Osteocyte (in vitro differentiated cells): ENCODE results near the gene HECTD3. TPM values are rescaled to one million over a fixed set of nuclear protein-coding genes. Genes with fewer than 3 reads are reported as not detected.

Experiments used
- total RNA-seq: library from RNA; stranded (reverse); gene quantifications from 2 replicates; pipeline ENCODE4 v1.2.1, GENCODE V29; 2021

HECTD3 gene
- total RNA-seq, 1 donor from 2014 or later, result 49.4 TPM

Other genes starting within 250 kb of the HECTD3 start
- 1,690 and 1,756 TPM in 2 replicates for gene RPS8, start 235.8 kb downstream of the HECTD3 start, total RNA-seq
- 0.18 and 0.48 TPM in 2 replicates for gene BEST4, start 223.2 kb downstream of the HECTD3 start, total RNA-seq
- 43.8 and 57.1 TPM in 2 replicates for gene PLK3, start 210.9 kb downstream of the HECTD3 start, total RNA-seq
- gene DYNLT4, start 204.0 kb downstream of the HECTD3 start, total RNA-seq, result 0.48 TPM in 1 of 2 replicates, not detected in the other
- 39.1 and 51.2 TPM in 2 replicates for gene BTBD19, start 202.8 kb downstream of the HECTD3 start, total RNA-seq
- 1.4 TPM in 2 replicates for gene PTCH2, start 168.1 kb downstream of the HECTD3 start, total RNA-seq
- gene EIF2B3, start 24.7 kb downstream of the HECTD3 start, total RNA-seq, result 29.8 and 30.2 TPM in 2 replicates
- gene UROD, start 930 bp upstream of the HECTD3 start, total RNA-seq, result 128 and 131 TPM in 2 replicates
- 0.57 and 0.73 TPM in 2 replicates for gene ZSWIM5, start 195.3 kb upstream of the HECTD3 start, total RNA-seq